Epithelial cell of esophagus (primary cell): ENCODE results near the gene HRH2.
"Not testable (repeated sequence)": the region's sequence is repeated elsewhere in the genome, so short reads cannot be mapped to it uniquely, and the experiment has no call there.

ENCODE experiments used
- DNase-seq: peaks from one replicate; pipeline ENCODE4 v3.0.0; 2010; ENCODE audit warnings: low read depth
- H3K4me3 ChIP-seq: 2 replicates; pipeline ENCODE4 v1.5.1; 2011; ENCODE audit warnings: mild to moderate bottlenecking, low read length, control low read depth
- CTCF ChIP-seq: IDR thresholded peaks from 2 replicates; pipeline ENCODE4 v1.5.1; 2011; ENCODE audit warnings: low read depth, mild to moderate bottlenecking, low read length, control low read depth, inconsistent platforms; ENCODE audit not compliant: insufficient read depth; ENCODE audit errors: missing control alignments

The HRH2 gene

GRCh38 chr5:175751369-175751768 is 93.5 kb downstream of the HRH2 start:
- no peak for TF ChIP-seq CTCF
- no peak overlapping the region for H3K4me3 ChIP-seq
- DNase-seq, result no peak

GRCh38 chr5:175752826-175753535 is 95.1 kb downstream of the HRH2 start:
- H3K4me3 ChIP-seq, result no peak overlapping the region
- no peak for TF ChIP-seq CTCF
- DNase-seq, result no peak

GRCh38 chr5:175753536-175754402 is 95.9 kb downstream of the HRH2 start:
- no peak for DNase-seq
- no peak overlapping the region for H3K4me3 ChIP-seq
- TF ChIP-seq CTCF, result no peak

- not testable (repeated sequence) for DNase-seq, H3K4me3 ChIP-seq
Observed at GRCh38 chr5:175759991-175760390, 102.1 kb downstream of the HRH2 start.
